Measurements from ENCODE around the gene RAB11A. TPM values are rescaled to one million over a fixed set of nuclear protein-coding genes. Genes with fewer than 3 reads are reported as not detected.

The RAB11A gene
- total and polyA plus RNA-seq, 2 donors (not counting 1 experiment from before 2014, with no cell fraction given), result 83.2 to 126 TPM

- H3K4me3 ChIP-seq (ENCODE audit: control extremely low read depth in 1 of 5, extremely low read depth in 1 of 5, insufficient read depth in 1 of 5, low read depth in 2 of 5, low read length in 4 of 5), result no peak overlapping the region
- CTCF ChIA-PET, result interaction anchor here (1.0 kb wide), 1 partner anchor 52 kb away, joined by 3 read pairs; no protein-coding TSS in a partner anchor
- no peaks in the 10 kb centered on the region for H3K27me3 ChIP-seq (replicated peaks in 1 of 4; ENCODE audit: control extremely low read depth in 1 of 4, control insufficient read depth in 3 of 4, insufficient read depth in 4 of 4, low read length in 3 of 4)
- TF ChIP-seq EZH2 (IDR thresholded peaks at IDR 0.05; ENCODE audit: borderline replicate concordance, insufficient read depth, low read depth, low read length, poor library complexity, severe bottlenecking) (no peak), CTCF (IDR thresholded peaks at IDR 0.05) (no peak)
- H3K27ac ChIP-seq (ENCODE audit: low read length in 2 of 2), result no peak overlapping the region
- intact Hi-C loops (cut with micrococcal nuclease), result no loop called here
- no peak for DNase-seq
- H3K79me2 ChIP-seq (ENCODE audit: control insufficient read depth, insufficient read depth, low read length), result peaks cover 16% of the 10 kb centered on the region
- peaks cover 45% of the 10 kb centered on the region in 2 donors for H3K4me1 ChIP-seq (ENCODE audit: control insufficient read depth in 2 of 2, insufficient read depth in 2 of 2, low read length in 2 of 2)
- Mint-ChIP-seq H3K9me3 (ENCODE audit: insufficient read depth) (no peaks in the 10 kb centered on the region), H3K27ac (peak overlapping the region; percentile 7), H3K4me3 (no peak overlapping the region), H3K4me1 (peaks cover 48% of the 10 kb centered on the region), H3K27me3 (no peaks in the 10 kb centered on the region)
- H3K4me2 ChIP-seq (replicated peaks; ENCODE audit: low read depth, low read length, poor library complexity, severe bottlenecking), result no peak overlapping the region
- no peak overlapping the region for H3K9ac ChIP-seq (ENCODE audit: low read length)
- POLR2A ChIA-PET, result no interaction called here
- no peak overlapping the region for H2AFZ ChIP-seq (ENCODE audit: insufficient read depth, low read depth, low read length, poor library complexity, severe bottlenecking)
- ATAC-seq (ENCODE audit: low read depth), result no peak
- 100% methylated on average over 1 of the region's 4 CpGs for WGBS (ENCODE audit: insufficient coverage)
- no peaks in the 10 kb centered on the region for H3K9me3 ChIP-seq (ENCODE audit: control extremely low read depth in 1 of 3, control insufficient read depth in 2 of 3, insufficient read depth in 1 of 3, low read length in 2 of 3)
- peaks cover 0 to 4% of the 10 kb centered on the region in 2 experiments for H3K36me3 ChIP-seq (replicated peaks in 1 of 2; ENCODE audit: control extremely low read depth in 1 of 2, control insufficient read depth in 1 of 2, extremely low read depth in 1 of 2, insufficient read depth in 2 of 2, low read length in 1 of 2)
- H4K20me1 ChIP-seq (ENCODE audit: control insufficient read depth, insufficient read depth, low read length, poor library complexity, severe bottlenecking), result peaks cover 5% of the 10 kb centered on the region
Observed at GRCh38 chr15:65914386-65914785, 45.1 kb downstream of the RAB11A start.

- H2AFZ ChIP-seq (ENCODE audit: insufficient read depth, low read depth, low read length, poor library complexity, severe bottlenecking), result no peak overlapping the region
- ChIA-PET POLR2A (interaction anchor here (0.6 kb wide), 1 partner anchor 102 kb away, joined by 3 read pairs; no protein-coding TSS in a partner anchor), CTCF (interaction anchor here (1.0 kb wide), 1 partner anchor 53 kb away, joined by 3 read pairs; no protein-coding TSS in a partner anchor)
- Mint-ChIP-seq H3K27me3 (no peaks in the 10 kb centered on the region), H3K9me3 (ENCODE audit: insufficient read depth) (no peaks in the 10 kb centered on the region), H3K27ac (peak overlapping the region; percentile 8), H3K4me3 (no peak overlapping the region), H3K4me1 (peaks cover 54% of the 10 kb centered on the region)
- H3K9ac ChIP-seq (ENCODE audit: low read length), result no peak overlapping the region
- H3K27me3 ChIP-seq (replicated peaks in 1 of 4; ENCODE audit: control extremely low read depth in 1 of 4, control insufficient read depth in 3 of 4, insufficient read depth in 4 of 4, low read length in 3 of 4), result no peaks in the 10 kb centered on the region
- H3K79me2 ChIP-seq (ENCODE audit: control insufficient read depth, insufficient read depth, low read length), result peaks cover 16% of the 10 kb centered on the region
- H3K4me1 ChIP-seq (ENCODE audit: control insufficient read depth in 2 of 2, insufficient read depth in 2 of 2, low read length in 2 of 2), result peaks cover 53 to 54% of the 10 kb centered on the region in 2 donors
- no peak overlapping the region for H3K4me3 ChIP-seq (ENCODE audit: control extremely low read depth in 1 of 5, extremely low read depth in 1 of 5, insufficient read depth in 1 of 5, low read depth in 2 of 5, low read length in 4 of 5)
- H3K27ac ChIP-seq (ENCODE audit: low read length in 2 of 2), result peak overlapping the region in 1 of 2 donors; percentile 25
- H4K20me1 ChIP-seq (ENCODE audit: control insufficient read depth, insufficient read depth, low read length, poor library complexity, severe bottlenecking), result peaks cover 5% of the 10 kb centered on the region
- 60% methylated on average over 5 of the region's 8 CpGs for WGBS (ENCODE audit: insufficient coverage)
- no peak for ATAC-seq (ENCODE audit: low read depth)
- H3K9me3 ChIP-seq (ENCODE audit: control extremely low read depth in 1 of 3, control insufficient read depth in 2 of 3, insufficient read depth in 1 of 3, low read length in 2 of 3), result no peaks in the 10 kb centered on the region
- H3K36me3 ChIP-seq (replicated peaks in 1 of 2; ENCODE audit: control extremely low read depth in 1 of 2, control insufficient read depth in 1 of 2, extremely low read depth in 1 of 2, insufficient read depth in 2 of 2, low read length in 1 of 2), result peaks cover 0 to 3% of the 10 kb centered on the region in 2 experiments
- H3K4me2 ChIP-seq (replicated peaks; ENCODE audit: low read depth, low read length, poor library complexity, severe bottlenecking), result peak overlapping the region; percentile 65
- TF ChIP-seq CTCF (IDR thresholded peaks at IDR 0.05) (no peak), EZH2 (IDR thresholded peaks at IDR 0.05; ENCODE audit: borderline replicate concordance, insufficient read depth, low read depth, low read length, poor library complexity, severe bottlenecking) (no peak)
- intact Hi-C loops (cut with micrococcal nuclease), result loop anchor here (5.0 kb wide), 1 partner anchor 582 kb away; the partner anchor contains the start of gene SNAPC5
- peak; percentile 55 for DNase-seq
Observed at GRCh38 chr15:65914981-65915925, 46.0 kb downstream of the RAB11A start.
